HepG2 (cell line): Measurements from ENCODE around the gene SEMA7A.

Source experiments
- HOXA7 ChIP-seq: sonication (generic); formaldehyde crosslinking; IDR thresholded peaks from 2 replicates; pipeline ENCODE4 v1.8.1; 2022; ENCODE audit warnings: mild to moderate bottlenecking, missing genetic modification reagents, moderate library complexity
- IKZF4 ChIP-seq: sonication (generic); formaldehyde crosslinking; IDR thresholded peaks from 2 replicates; pipeline ENCODE4 v1.5.1; 2020; ENCODE audit warnings: borderline replicate concordance, mild to moderate bottlenecking, low read depth, missing genetic modification reagents; ENCODE audit errors: not compliant biosample characterization
- TGIF2 ChIP-seq: IDR thresholded peaks from 2 replicates; pipeline ENCODE4 v1.6.1; 2016; ENCODE audit warnings: control low read depth, missing compliant biosample characterization
- ZNF24 ChIP-seq: fragments of 450-650 bp; IDR thresholded peaks from 2 replicates; pipeline ENCODE4 v1.6.1; 2017; ENCODE audit warnings: antibody characterized with exemption, mild to moderate bottlenecking
- ZNF687 ChIP-seq: sonication (generic); formaldehyde crosslinking; IDR thresholded peaks from 2 replicates; pipeline ENCODE4 v1.5.1; 2020; ENCODE audit warnings: mild to moderate bottlenecking, missing genetic modification reagents, moderate library complexity
- TF ChIP-seq, protein P1 (sequence below): sonication (generic); formaldehyde crosslinking; IDR thresholded peaks from 2 replicates; pipeline ENCODE4 v1.5.0; 2020; ENCODE audit warnings: mild to moderate bottlenecking, missing genetic modification reagents, moderate library complexity

DNA sequence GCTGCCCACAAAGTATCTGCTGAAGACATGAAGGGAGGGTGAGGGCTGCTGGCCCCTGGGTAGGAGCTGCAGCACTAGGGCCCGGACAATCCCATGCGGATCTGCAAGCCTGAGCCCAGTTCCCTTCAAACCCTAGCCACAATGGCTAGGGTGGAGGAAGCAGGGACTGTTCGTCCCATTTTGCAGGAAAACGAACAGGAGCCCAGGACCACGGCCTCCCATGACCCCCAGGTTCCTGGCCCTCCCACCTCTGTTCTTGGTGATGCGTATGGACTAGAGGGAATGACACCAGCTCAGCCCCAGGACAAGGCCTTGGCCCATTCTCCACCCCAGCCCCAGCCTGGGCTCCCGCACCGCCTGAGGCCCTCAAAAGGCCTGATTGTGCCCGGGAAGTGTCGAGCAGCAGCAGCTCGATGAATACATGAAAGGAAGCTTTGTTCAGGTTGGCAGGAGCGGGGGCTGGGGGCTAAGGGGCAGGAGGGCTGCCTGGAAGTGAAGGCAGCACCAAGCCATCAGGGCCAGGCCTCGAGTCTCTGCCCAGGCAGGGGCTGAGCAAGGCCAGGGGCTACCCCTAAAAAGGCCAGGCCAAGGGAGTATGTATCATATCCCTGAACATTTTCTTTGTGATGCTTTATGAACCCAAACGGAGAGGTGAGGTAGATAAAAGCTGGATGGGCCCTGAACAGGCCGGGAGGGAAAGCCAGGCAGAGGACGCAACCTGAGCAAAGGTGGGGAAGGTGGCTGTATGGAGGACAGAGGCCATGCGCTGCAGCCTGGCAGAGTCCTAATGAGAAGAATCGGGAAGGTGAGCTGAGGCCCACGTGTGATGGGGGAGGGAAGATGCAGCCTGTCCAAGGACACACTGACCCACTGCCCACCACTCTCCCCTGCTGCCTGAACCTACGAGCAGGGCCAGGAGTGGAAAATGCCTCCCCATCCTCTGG lies 12.2 kb downstream of the SEMA7A start:
- TF ChIP-seq ZNF24 (no peak), TGIF2 (CRISPR knock-in tag) (no peak), HOXA7 (no peak), ZNF687 (CRISPR knock-in tag) (peak; percentile 96), IKZF4 (CRISPR knock-in tag) (no peak)
- TF ChIP-seq, protein P1, sequence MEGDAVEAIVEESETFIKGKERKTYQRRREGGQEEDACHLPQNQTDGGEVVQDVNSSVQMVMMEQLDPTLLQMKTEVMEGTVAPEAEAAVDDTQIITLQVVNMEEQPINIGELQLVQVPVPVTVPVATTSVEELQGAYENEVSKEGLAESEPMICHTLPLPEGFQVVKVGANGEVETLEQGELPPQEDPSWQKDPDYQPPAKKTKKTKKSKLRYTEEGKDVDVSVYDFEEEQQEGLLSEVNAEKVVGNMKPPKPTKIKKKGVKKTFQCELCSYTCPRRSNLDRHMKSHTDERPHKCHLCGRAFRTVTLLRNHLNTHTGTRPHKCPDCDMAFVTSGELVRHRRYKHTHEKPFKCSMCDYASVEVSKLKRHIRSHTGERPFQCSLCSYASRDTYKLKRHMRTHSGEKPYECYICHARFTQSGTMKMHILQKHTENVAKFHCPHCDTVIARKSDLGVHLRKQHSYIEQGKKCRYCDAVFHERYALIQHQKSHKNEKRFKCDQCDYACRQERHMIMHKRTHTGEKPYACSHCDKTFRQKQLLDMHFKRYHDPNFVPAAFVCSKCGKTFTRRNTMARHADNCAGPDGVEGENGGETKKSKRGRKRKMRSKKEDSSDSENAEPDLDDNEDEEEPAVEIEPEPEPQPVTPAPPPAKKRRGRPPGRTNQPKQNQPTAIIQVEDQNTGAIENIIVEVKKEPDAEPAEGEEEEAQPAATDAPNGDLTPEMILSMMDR = no peak
